KMS-11 (cell line): ENCODE results near the gene REPIN1.

Experiments used
- H2AFZ ChIP-seq: fragments of 200-600 bp; sonication (generic); 2 replicates; pipeline ENCODE4 v1.6.1; 2016; ENCODE audit warnings: antibody characterized with exemption, mixed run types, low read depth
- H3K27ac ChIP-seq: fragments of 200-600 bp; sonication (generic); 2 replicates; pipeline ENCODE4 v1.6.1; 2016; ENCODE audit warnings: mild to moderate bottlenecking, mixed run types
- H3K27me3 ChIP-seq: fragments of 200-600 bp; sonication (generic); 2 replicates; pipeline ENCODE4 v1.6.1; 2017; ENCODE audit warnings: mild to moderate bottlenecking, low read depth, mixed run types, moderate library complexity; ENCODE audit not compliant: insufficient read depth
- H3K36me3 ChIP-seq: fragments of 200-600 bp; sonication (generic); 2 replicates; pipeline ENCODE4 v1.6.1; 2017; ENCODE audit warnings: mild to moderate bottlenecking, mixed run types; ENCODE audit not compliant: insufficient read depth
- H3K4me1 ChIP-seq: fragments of 200-600 bp; sonication (generic); 2 replicates; pipeline ENCODE4 v1.6.1; 2016; ENCODE audit warnings: mild to moderate bottlenecking, low read depth, mixed run types; ENCODE audit not compliant: poor library complexity, severe bottlenecking
- H3K4me2 ChIP-seq: fragments of 200-600 bp; sonication (generic); 2 replicates; pipeline ENCODE4 v1.7.0; 2016; ENCODE audit warnings: mild to moderate bottlenecking, mixed run types
- H3K4me3 ChIP-seq: fragments of 200-600 bp; sonication (generic); IDR thresholded peaks from 2 replicates; pipeline ENCODE4 v1.6.1; 2017; ENCODE audit warnings: low read depth, low read length, mixed read lengths; ENCODE audit not compliant: insufficient read depth
- H3K79me2 ChIP-seq: fragments of 200-600 bp; sonication (generic); 2 replicates; pipeline ENCODE4 v1.6.1; 2016; ENCODE audit warnings: low read depth, mixed run types; ENCODE audit not compliant: insufficient read depth
- H3K9ac ChIP-seq: fragments of 200-600 bp; sonication (generic); 2 replicates; pipeline ENCODE4 v1.6.1; 2016; ENCODE audit warnings: mild to moderate bottlenecking, mixed run types
- H4K20me1 ChIP-seq: fragments of 200-600 bp; sonication (generic); 2 replicates; pipeline ENCODE4 v1.6.1; 2016; ENCODE audit warnings: mild to moderate bottlenecking, mixed run types; ENCODE audit not compliant: insufficient read depth
- TF ChIP-seq, protein P1 (sequence below): fragments of 200-600 bp; sonication (generic); conservative IDR thresholded peaks from 2 replicates; pipeline ENCODE4 v1.6.1; 2017; ENCODE audit warnings: low read depth, mild to moderate bottlenecking, antibody characterized with exemption, low read length, moderate library complexity, mixed read lengths

REPIN1 gene

DNA sequence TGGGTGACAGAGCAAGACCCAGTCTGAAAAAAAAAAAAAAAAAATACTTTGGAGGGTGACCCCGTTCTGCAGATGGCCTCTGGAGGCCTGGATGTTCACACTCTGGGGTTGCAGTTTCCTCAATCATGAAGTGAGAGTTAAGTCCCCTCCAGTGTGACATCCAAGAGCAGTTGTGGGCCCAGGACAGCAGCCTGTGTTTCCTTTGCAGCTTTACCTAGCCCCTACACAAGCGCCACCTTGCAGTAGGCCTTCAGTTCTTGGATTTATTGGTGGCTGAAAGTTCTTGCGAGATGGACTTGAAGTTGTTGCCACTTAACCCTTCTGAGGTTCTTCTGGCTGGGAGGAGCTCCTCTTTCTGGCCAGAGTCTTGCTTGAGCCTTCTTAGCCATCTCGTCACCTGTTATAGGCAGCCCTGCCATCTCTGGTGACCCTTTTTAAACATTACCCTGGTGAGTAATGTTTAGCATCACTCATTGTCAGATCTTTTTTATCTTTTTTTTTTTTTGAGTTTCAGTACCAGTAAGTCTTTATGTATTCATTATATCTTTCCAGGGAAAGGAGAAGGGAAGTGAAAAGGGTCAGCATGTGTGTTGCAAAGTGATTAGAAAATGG is 41.9 kb upstream of the REPIN1 start:
- no peaks in the 10 kb centered on the region; the same call in 1 of the 2 replicates for H3K36me3 ChIP-seq
- H3K9ac ChIP-seq: no peak overlapping the region
- peaks cover 40% of the 10 kb centered on the region for H3K79me2 ChIP-seq
- H2AFZ ChIP-seq: no peak overlapping the region
- no peaks in the 10 kb centered on the region for H4K20me1 ChIP-seq
- H3K4me2 ChIP-seq: no peak overlapping the region
- no peaks in the 10 kb centered on the region for H3K27me3 ChIP-seq
- TF ChIP-seq, protein P1, sequence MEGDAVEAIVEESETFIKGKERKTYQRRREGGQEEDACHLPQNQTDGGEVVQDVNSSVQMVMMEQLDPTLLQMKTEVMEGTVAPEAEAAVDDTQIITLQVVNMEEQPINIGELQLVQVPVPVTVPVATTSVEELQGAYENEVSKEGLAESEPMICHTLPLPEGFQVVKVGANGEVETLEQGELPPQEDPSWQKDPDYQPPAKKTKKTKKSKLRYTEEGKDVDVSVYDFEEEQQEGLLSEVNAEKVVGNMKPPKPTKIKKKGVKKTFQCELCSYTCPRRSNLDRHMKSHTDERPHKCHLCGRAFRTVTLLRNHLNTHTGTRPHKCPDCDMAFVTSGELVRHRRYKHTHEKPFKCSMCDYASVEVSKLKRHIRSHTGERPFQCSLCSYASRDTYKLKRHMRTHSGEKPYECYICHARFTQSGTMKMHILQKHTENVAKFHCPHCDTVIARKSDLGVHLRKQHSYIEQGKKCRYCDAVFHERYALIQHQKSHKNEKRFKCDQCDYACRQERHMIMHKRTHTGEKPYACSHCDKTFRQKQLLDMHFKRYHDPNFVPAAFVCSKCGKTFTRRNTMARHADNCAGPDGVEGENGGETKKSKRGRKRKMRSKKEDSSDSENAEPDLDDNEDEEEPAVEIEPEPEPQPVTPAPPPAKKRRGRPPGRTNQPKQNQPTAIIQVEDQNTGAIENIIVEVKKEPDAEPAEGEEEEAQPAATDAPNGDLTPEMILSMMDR: no peak
- H3K4me1 ChIP-seq: peaks cover 16% of the 10 kb centered on the region
- H3K27ac ChIP-seq: no peak overlapping the region
- no peak overlapping the region for H3K4me3 ChIP-seq

DNA sequence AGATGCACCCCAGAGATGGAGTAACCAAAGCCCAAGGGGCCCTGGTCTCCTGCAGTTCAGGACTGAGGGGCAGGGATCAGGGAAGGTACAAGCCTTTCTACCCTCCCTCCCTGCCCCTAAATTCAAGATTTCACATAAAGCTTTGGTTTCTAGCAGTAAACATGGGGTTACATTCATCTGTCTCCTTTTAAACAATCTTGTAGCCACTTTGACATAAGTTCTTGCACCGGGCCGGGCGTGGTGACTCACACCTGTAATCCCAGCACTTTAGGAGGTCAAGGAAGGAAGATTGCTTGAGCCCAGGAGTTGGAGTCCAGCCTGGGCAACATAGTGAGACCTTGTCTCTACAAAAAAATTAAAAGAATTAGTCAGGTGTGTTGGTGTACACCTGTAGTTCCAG is 41.3 kb upstream of the REPIN1 start:
- H3K27me3 ChIP-seq: no peaks in the 10 kb centered on the region
- no peaks in the 10 kb centered on the region; the same call in 1 of the 2 replicates for H3K36me3 ChIP-seq
- no peak overlapping the region for H3K27ac ChIP-seq
- H3K4me1 ChIP-seq: peaks cover 11% of the 10 kb centered on the region
- no peak overlapping the region for H3K4me3 ChIP-seq
- TF ChIP-seq, protein P1: no peak
- peaks cover 34% of the 10 kb centered on the region for H3K79me2 ChIP-seq
- H2AFZ ChIP-seq: no peak overlapping the region
- H4K20me1 ChIP-seq: no peaks in the 10 kb centered on the region
- no peak overlapping the region for H3K4me2 ChIP-seq
- H3K9ac ChIP-seq: no peak overlapping the region

DNA sequence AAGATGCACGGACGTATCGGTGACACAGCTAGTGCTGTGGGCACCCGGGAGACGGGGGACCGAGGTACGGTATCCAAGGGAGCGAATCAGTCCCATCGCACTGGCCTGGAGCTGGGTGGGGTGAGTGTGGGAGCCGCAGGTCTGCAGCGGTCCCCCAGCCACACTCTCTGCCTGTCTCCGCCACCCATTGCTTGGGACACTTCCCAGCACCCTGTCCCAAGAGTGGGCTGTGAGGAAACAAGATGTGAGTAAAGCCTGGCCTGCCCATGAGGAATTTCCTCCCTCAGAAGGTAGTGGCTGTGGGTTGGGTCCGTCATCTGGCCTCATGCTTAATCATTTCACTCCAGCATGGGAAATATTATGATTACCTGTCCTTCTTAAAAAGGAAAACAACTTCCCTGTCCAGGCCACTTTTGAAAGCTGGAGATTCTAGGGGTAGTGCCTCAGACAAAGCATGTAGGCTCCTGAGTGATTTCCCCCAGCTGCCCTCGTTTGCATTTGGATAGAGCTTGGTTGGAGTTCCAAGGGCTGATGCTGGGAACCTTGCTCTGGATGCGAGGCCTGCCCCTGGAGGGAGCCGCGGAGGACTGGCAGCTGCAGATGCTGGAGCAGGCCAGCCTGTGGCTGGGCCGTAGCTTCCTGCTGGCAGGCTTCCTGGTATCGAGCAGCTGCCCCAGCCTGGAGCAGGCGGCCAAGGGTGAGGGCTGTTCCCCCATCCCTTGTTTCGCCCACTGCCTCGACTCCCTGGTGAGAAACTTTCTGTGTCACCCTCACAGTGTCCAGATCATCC is 39.1 kb upstream of the REPIN1 start:
- no peak overlapping the region for H3K9ac ChIP-seq
- no peak overlapping the region for H3K4me2 ChIP-seq
- peaks cover 12% of the 10 kb centered on the region; the same call in 1 of the 2 replicates for H3K79me2 ChIP-seq
- H3K27ac ChIP-seq: no peak overlapping the region
- H3K4me3 ChIP-seq: no peak overlapping the region
- no peaks in the 10 kb centered on the region; the same call in 1 of the 2 replicates for H3K36me3 ChIP-seq
- H2AFZ ChIP-seq: no peak overlapping the region
- H3K4me1 ChIP-seq: peaks cover 5% of the 10 kb centered on the region
- TF ChIP-seq, protein P1: no peak
- no peaks in the 10 kb centered on the region for H3K27me3 ChIP-seq
- no peaks in the 10 kb centered on the region for H4K20me1 ChIP-seq

DNA sequence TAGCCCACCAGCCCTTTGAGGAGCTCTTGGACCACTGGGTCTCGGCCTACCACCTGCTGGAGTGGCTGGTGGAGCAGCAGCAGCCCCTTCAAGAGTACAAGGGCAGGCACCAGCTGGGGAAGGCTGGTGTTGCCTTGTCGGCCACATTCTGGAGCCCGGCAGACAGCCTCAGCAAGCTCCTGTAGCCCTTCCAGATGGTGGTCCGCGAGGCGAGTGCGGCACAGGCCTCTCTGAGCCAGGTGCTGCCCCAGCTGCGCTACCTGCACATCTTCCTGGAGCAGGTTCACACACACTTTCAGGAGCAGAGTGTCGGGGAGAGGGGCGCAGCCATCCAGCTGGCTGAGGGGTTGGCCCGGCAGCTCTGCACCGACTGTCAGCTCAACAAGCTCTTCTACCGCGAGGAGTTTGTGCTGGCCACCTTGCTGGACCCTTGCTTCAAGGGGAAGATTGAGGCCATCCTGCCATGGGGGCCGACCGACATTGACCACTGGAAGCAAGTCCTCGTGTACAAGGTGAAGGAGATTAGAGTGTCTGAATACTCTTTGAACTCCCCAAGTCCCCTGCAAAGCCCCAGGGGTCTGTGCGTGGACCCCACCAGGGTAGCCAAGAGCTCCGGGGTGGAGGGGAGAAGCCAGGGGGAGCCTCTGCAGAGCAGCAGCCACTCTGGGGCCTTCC is 38.3 kb upstream of the REPIN1 start:
- no peak overlapping the region for H3K9ac ChIP-seq
- H3K36me3 ChIP-seq: no peaks in the 10 kb centered on the region; the same call in 1 of the 2 replicates
- peaks cover 4% of the 10 kb centered on the region; the same call in 1 of the 2 replicates for H3K79me2 ChIP-seq
- H3K4me1 ChIP-seq: no peaks in the 10 kb centered on the region
- no peak overlapping the region for H3K4me3 ChIP-seq
- H3K4me2 ChIP-seq: no peak overlapping the region
- TF ChIP-seq, protein P1: no peak
- H4K20me1 ChIP-seq: no peaks in the 10 kb centered on the region
- no peak overlapping the region for H2AFZ ChIP-seq
- no peaks in the 10 kb centered on the region for H3K27me3 ChIP-seq
- H3K27ac ChIP-seq: no peak overlapping the region
